GM21515 (cell line): Measurements from ENCODE around the gene FN3KRP.
"Not testable (repeated sequence)": the region's sequence is repeated elsewhere in the genome, so short reads cannot be mapped to it uniquely, and the experiment has no call there.

ENCODE experiments used
- ATAC-seq: cut with Tn5 transposase; IDR thresholded peaks from one replicate; pipeline ENCODE4 v1.9.1; 2021; ENCODE audit not compliant: unreplicated experiment

Gene FN3KRP

DNA sequence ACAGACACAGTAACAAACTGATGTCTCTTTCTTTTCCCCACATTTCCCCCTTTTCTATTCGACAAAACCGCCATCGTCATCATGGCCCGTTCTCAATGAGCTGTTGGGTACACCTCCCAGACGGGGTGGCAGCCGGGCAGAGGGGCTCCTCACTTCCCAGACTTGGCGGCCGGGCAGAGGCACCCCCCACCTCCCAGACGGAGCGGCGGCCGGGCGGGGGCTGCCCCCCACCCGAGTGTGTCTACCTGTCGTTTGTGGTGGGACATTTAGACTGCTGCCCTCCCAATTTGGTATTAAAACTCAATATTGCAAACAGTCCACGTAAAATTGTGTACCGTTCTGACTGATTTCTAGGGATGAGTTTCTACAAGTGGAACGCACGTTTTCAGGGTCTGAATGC is 58.0 kb downstream of the FN3KRP start:
- ATAC-seq: not testable (repeated sequence)

DNA sequence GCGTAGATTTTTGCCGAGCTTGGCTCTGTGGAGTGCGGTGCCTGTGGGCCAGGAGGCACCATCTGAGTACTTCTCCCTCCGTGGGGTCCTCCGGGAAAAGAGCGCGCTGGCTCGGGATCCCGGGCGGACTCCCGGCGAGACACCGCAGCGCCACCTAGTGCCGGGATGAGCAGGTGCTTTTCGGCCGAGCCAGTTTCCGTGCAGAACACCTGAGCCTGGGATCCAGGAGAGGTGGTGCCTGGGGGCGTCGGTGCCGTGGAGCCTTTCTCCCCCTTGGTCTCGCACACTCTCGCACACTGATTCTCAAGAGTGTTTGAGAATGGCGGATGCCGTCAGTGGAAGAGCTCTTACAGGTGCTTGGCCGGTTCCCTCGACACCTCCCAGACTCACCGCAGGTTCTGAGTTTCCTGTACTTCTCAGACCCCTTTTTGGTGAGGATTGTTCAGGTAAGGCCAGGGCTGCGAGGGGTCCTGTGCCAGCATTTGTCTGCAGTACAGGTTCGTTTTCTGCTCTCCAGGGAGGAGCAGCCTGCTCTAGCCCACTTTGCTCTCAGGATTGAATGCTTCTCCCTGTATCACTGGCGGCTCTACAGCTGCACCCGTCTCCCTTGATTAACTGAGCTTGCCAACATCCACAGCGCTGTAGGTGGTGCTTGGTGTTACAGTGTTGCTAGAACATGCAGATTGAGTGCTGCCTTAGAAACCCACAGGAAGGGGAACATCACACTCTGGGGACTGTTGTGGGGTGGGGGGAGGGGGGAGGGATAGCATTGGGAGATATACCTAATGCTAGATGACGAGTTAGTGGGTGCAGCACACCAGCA is 58.7 kb downstream of the FN3KRP start:
- ATAC-seq: no peak

DNA sequence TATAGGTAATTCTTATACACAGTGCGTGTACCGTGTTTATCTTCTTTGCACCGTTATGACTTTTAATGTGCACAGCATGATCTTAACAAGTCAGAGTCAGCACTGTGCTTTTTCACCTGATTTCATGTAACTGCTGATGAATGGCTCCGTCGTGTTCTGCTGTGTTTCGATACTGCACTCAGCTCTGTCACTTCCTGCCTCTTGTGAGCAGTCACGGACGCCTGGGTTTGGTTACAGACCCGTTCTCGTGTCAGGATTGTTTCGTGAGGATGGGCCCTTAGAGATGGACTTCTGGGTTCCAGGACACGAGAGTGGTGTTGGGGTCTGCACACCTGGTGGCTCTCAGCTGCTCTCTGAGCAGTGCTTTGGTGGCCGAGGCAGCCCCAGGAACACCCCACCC is 59.9 kb downstream of the FN3KRP start:
- ATAC-seq: no peak
